Mesendoderm (in vitro differentiated cells): Measurements from ENCODE around the gene PCDHB6.
"Not testable (repeated sequence)": the region's sequence is repeated elsewhere in the genome, so short reads cannot be mapped to it uniquely, and the experiment has no call there.

ENCODE experiments used
- DNase-seq: peaks from one replicate; pipeline ENCODE4 v3.0.0; 2013
- H2AK5ac ChIP-seq: 2 replicates; pipeline ENCODE4 v1.6.1; 2013; ENCODE audit warnings: low read length, inconsistent platforms
- H2BK120ac ChIP-seq: 2 replicates; pipeline ENCODE4 v1.6.1; 2013; ENCODE audit warnings: low read depth, mild to moderate bottlenecking, low read length, moderate library complexity, mixed read lengths
- H2BK15ac ChIP-seq: replicated peaks from 2 replicates; pipeline ENCODE4 v1.6.1; 2013; ENCODE audit warnings: low read depth, mild to moderate bottlenecking, moderate library complexity
- H2BK5ac ChIP-seq: 2 replicates; pipeline ENCODE4 v1.6.1; 2013; ENCODE audit warnings: low read length, inconsistent platforms
- H3K18ac ChIP-seq: 2 replicates; pipeline ENCODE4 v1.6.1; 2013; ENCODE audit warnings: mild to moderate bottlenecking, low read length, mixed read lengths
- H3K23ac ChIP-seq: one replicate; pipeline ENCODE4 v1.6.1; 2013; ENCODE audit warnings: low read length
- H3K27ac ChIP-seq: 2 replicates; pipeline ENCODE4 v1.5.1; 2013; ENCODE audit warnings: low read depth, mild to moderate bottlenecking, inconsistent platforms, low read length, moderate library complexity
- H3K27me3 ChIP-seq: 2 replicates; pipeline ENCODE4 v1.6.1; 2013; ENCODE audit warnings: low read length, control low read depth, mild to moderate bottlenecking, inconsistent platforms; ENCODE audit not compliant: insufficient read depth, poor library complexity
- H3K36me3 ChIP-seq: 2 replicates; pipeline ENCODE4 v1.6.1; 2013; ENCODE audit warnings: low read length, inconsistent platforms; ENCODE audit not compliant: control insufficient read depth, insufficient read depth
- H3K4ac ChIP-seq: one replicate; pipeline ENCODE4 v1.6.1; 2013; ENCODE audit warnings: low read depth, mild to moderate bottlenecking, low read length, moderate library complexity
- H3K4me1 ChIP-seq: 2 replicates; pipeline ENCODE4 v1.6.1; 2013; ENCODE audit warnings: low read depth, low read length, inconsistent platforms; ENCODE audit not compliant: control insufficient read depth
- H3K4me2 ChIP-seq: 2 replicates; pipeline ENCODE4 v1.6.1; 2013; ENCODE audit warnings: low read length
- H3K4me3 ChIP-seq: 2 replicates; pipeline ENCODE4 v1.5.1; 2013; ENCODE audit warnings: mild to moderate bottlenecking, low read length
- H3K56ac ChIP-seq: one replicate; pipeline ENCODE4 v1.6.1; 2013; ENCODE audit warnings: low read length
- H3K79me1 ChIP-seq: 2 replicates; pipeline ENCODE4 v1.6.1; 2013; ENCODE audit warnings: low read length, inconsistent platforms
- H3K79me2 ChIP-seq: 2 replicates; pipeline ENCODE4 v1.6.1; 2013; ENCODE audit warnings: mild to moderate bottlenecking, low read length; ENCODE audit not compliant: control insufficient read depth, insufficient read depth
- H3K9ac ChIP-seq: 2 replicates; pipeline ENCODE4 v1.6.1; 2013; ENCODE audit warnings: low read length, inconsistent platforms
- H4K5ac ChIP-seq: one replicate; pipeline ENCODE4 v1.6.1; 2013; ENCODE audit warnings: low read length
- H4K8ac ChIP-seq: one replicate; pipeline ENCODE4 v1.6.1; 2013; ENCODE audit warnings: low read depth, mild to moderate bottlenecking, control low read depth, low read length, moderate library complexity
- WGBS: extraction: QIAGEN DNeasy Blood & Tissue Kit; methylation state at CpG from one replicate; pipeline ENCODE4 v1.1.7; 2013; ENCODE audit warnings: low lambda C conversion rate, missing lambda C conversion rate; ENCODE audit not compliant: insufficient coverage; ENCODE audit errors: extremely low coverage; 5-methylcytosine and 5-hydroxymethylcytosine counted together

PCDHB6 gene

GRCh38 chr5:141179876-141180275, 30.0 kb downstream of the PCDHB6 start:
- H2AK5ac ChIP-seq, H4K5ac ChIP-seq, DNase-seq, H3K36me3 ChIP-seq, H3K4ac ChIP-seq, H2BK15ac ChIP-seq, H2BK120ac ChIP-seq, H3K27ac ChIP-seq, H3K56ac ChIP-seq, H3K79me2 ChIP-seq, H3K79me1 ChIP-seq, H3K27me3 ChIP-seq, H4K8ac ChIP-seq, H3K23ac ChIP-seq, H3K4me2 ChIP-seq, H3K18ac ChIP-seq, H3K4me3 ChIP-seq, H3K4me1 ChIP-seq, H3K9ac ChIP-seq, H2BK5ac ChIP-seq: not testable (repeated sequence)
- no CpG with 5 or more reads among the region's 32 CpGs for WGBS

DNA sequence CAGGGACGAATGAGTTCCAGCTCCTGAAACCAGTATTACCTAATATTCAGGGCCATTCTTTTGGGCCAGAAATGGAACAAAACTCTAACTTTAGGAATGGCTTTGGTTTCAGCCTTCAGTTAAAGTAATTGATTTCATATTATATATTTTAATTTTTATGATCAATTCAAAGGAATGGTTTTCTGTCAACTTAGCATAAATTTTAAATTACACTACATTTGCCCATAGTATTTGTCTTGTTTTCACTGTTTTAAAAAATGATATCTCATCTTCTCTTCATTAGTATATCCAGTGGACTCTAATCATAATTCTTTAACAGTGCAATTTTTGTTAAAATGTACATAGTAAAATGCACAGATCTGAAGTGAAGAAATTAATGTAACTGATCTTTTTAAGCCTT, 30.5 kb downstream of the PCDHB6 start:
- H3K27ac ChIP-seq = no peak overlapping the region
- no peaks in the 10 kb centered on the region for H3K27me3 ChIP-seq
- H3K23ac ChIP-seq = no peak overlapping the region
- no peaks in the 10 kb centered on the region for H3K4me1 ChIP-seq
- H2BK15ac ChIP-seq = no peak overlapping the region
- H2BK120ac ChIP-seq = no peak overlapping the region
- no peak overlapping the region for H3K4ac ChIP-seq
- no peaks in the 10 kb centered on the region for H3K79me2 ChIP-seq
- no peak overlapping the region for H4K8ac ChIP-seq
- H3K4me3 ChIP-seq = no peak overlapping the region
- no peaks in the 10 kb centered on the region for H3K79me1 ChIP-seq
- no peaks in the 10 kb centered on the region for H3K36me3 ChIP-seq
- H4K5ac ChIP-seq = no peak overlapping the region
- no peak overlapping the region for H3K18ac ChIP-seq
- no peak overlapping the region for H3K56ac ChIP-seq
- no peak overlapping the region for H3K9ac ChIP-seq
- WGBS = no CpG with 5 or more reads among the region's 1 CpG
- no peak overlapping the region for H2BK5ac ChIP-seq
- H2AK5ac ChIP-seq = no peak overlapping the region
- DNase-seq = no peak
- H3K4me2 ChIP-seq = no peak overlapping the region

GRCh38 chr5:141182248-141182647, 32.4 kb downstream of the PCDHB6 start, which contains the start of gene PCDHB16:
TSS of gene PCDHB16 (plus strand) at chr5:141182387. CDS start at chr5:141182560, 173 bp downstream.
- Histone ChIP-seq H3K56ac (peak within 1 kb of the TSS; percentile 83), H3K18ac (peak within 1 kb of the TSS; percentile 6), H2BK15ac (no peak within 1 kb of the TSS), H3K23ac (no peak within 1 kb of the TSS), H3K36me3 (no peaks in the 10 kb centered on the region), H3K79me2 (no peaks in the 10 kb centered on the region), H2BK5ac (no peak within 1 kb of the TSS), H3K4me1 (no peaks in the 10 kb centered on the region), H2BK120ac (no peak within 1 kb of the TSS), H3K79me1 (no peaks in the 10 kb centered on the region), H2AK5ac (no peak within 1 kb of the TSS), H3K4me2 (peak within 1 kb of the TSS; percentile 60), H4K5ac (no peak within 1 kb of the TSS), H4K8ac (no peak within 1 kb of the TSS), H3K4me3 (peak within 1 kb of the TSS; percentile 55), H3K9ac (peak within 1 kb of the TSS; percentile 73), H3K27ac (no peak within 1 kb of the TSS), H3K4ac (no peak within 1 kb of the TSS), H3K27me3 (no peaks in the 10 kb centered on the region)
- peak; percentile 87 for DNase-seq
- WGBS = no CpG with 5 or more reads among the region's 13 CpGs

DNA sequence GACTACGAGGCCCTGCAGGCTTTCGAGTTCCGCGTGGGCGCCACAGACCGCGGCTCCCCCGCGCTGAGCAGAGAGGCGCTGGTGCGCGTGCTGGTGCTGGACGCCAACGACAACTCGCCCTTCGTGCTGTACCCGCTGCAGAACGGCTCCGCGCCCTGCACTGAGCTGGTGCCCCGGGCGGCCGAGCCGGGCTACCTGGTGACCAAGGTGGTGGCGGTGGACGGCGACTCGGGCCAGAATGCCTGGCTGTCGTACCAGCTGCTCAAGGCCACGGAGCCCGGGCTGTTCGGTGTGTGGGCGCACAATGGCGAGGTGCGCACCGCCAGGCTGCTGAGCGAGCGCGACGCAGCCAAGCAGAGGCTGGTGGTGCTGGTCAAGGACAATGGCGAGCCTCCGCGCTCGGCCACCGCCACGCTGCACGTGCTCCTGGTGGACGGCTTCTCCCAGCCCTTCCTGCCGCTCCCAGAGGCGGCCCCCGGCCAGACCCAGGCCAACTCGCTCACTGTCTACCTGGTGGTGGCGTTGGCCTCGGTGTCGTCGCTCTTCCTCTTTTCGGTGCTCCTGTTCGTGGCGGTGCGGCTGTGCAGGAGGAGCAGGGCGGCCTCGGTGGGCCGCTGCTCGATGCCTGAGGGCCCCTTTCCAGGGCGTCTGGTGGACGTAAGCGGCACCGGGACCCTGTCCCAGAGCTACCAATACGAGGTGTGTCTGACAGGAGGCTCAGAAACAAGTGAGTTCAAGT, 34.4 kb downstream of the PCDHB6 start:
- H3K79me1 ChIP-seq, H2BK5ac ChIP-seq, H4K5ac ChIP-seq, H3K27ac ChIP-seq, H2BK120ac ChIP-seq, H3K4me3 ChIP-seq, H3K4me1 ChIP-seq, H3K56ac ChIP-seq, H2BK15ac ChIP-seq, H3K23ac ChIP-seq, H2AK5ac ChIP-seq, H3K9ac ChIP-seq, DNase-seq, H3K27me3 ChIP-seq, H3K18ac ChIP-seq, H3K4me2 ChIP-seq, H4K8ac ChIP-seq, H3K4ac ChIP-seq, H3K79me2 ChIP-seq, H3K36me3 ChIP-seq: not testable (repeated sequence)
- WGBS = no CpG with 5 or more reads among the region's 69 CpGs

DNA sequence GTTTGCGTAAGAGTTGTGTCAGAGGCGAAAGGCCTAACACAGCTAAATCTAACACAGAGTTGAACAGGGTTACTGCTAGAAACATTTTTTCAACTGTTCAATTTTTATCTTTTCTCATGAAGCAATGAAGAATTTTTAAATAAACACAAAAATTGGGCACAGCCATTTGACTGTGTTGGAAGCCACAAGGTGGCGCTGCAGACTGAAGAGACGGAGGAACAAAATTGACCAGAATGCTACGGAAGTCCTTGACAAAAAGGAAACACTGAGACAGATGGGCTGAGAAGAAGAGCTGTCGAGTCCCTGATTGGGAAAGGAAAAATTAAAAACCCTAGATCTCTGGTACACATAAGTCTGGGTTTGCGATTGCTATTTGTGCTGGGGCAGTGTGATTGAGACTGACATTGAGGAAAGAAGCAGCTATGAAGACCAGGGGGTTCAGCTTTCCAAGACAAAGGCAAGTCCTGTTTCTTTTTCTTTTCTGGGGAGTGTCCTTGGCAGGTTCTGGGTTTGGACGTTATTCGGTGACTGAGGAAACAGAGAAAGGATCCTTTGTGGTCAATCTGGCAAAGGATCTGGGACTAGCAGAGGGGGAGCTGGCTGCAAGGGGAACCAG, 37.1 kb downstream of the PCDHB6 start, which contains the start of gene PCDHB9:
TSS of gene PCDHB9 (plus strand) at position 265 of the 616 bp plus-strand sequence. CDS start at position 423, 158 bp downstream.
- peak; percentile 73 for DNase-seq
- H3K4me3 ChIP-seq = no peak within 1 kb of the TSS
- no CpG with 5 or more reads among the region's 9 CpGs for WGBS

More for the DNA sequence above, 37.1 kb downstream of the PCDHB6 start, which contains the start of gene PCDHB9:
- Histone ChIP-seq H2BK15ac (no peak within 1 kb of the TSS), H3K36me3 (no peaks in the 10 kb centered on the region), H2BK120ac (no peak within 1 kb of the TSS), H3K27ac (no peak within 1 kb of the TSS), H3K18ac (peak within 1 kb of the TSS; percentile 30), H3K4me2 (no peak within 1 kb of the TSS), H2BK5ac (no peak within 1 kb of the TSS), H4K8ac (peak within 1 kb of the TSS; percentile 39), H3K79me2 (no peaks in the 10 kb centered on the region), H3K23ac (no peak within 1 kb of the TSS), H2AK5ac (no peak within 1 kb of the TSS), H3K9ac (peak within 1 kb of the TSS; percentile 8), H3K27me3 (no peaks in the 10 kb centered on the region), H3K79me1 (no peaks in the 10 kb centered on the region), H3K4me1 (no peaks in the 10 kb centered on the region), H3K4ac (no peak within 1 kb of the TSS), H4K5ac (no peak within 1 kb of the TSS), H3K56ac (no peak within 1 kb of the TSS)
